ENCODE data around the gene CCDC107. TPM values are rescaled to one million over a fixed set of nuclear protein-coding genes. Genes with fewer than 3 reads are reported as not detected.

The CCDC107 gene
- total RNA-seq, 2 experiments from 2014 or later = 11.4 to 20.3 TPM

GRCh38 chr9:35682051-35682450, 24.0 kb downstream of the CCDC107 start:
- peaks cover 41% of the 10 kb centered on the region for H3K4me1 ChIP-seq (ENCODE audit: insufficient read depth, low read length, poor library complexity, severe bottlenecking)
- H3K36me3 ChIP-seq (ENCODE audit: insufficient read depth, low read length) = no peaks in the 10 kb centered on the region
- no peaks in the 10 kb centered on the region for H3K9me2 ChIP-seq (ENCODE audit: insufficient read depth, low read length)
- H3K27ac ChIP-seq (ENCODE audit: low read depth, low read length, poor library complexity, severe bottlenecking) = no peak overlapping the region
- H4K20me1 ChIP-seq (ENCODE audit: insufficient read depth, low read length) = no peaks in the 10 kb centered on the region
- H3K4me3 ChIP-seq (ENCODE audit: low read depth, low read length, poor library complexity, severe bottlenecking) = no peak overlapping the region
- CTCF ChIA-PET (ENCODE audit: unreplicated experiment) = no interaction called here
- BruUV-seq (replicated peaks) = no TSS peak
- TF ChIP-seq CTCF (conservative IDR thresholded peaks at IDR 0.05; ENCODE audit: low read length) (no peak), EZH2phosphoT487 (IDR thresholded peaks at IDR 0.05; ENCODE audit: borderline replicate concordance, low read depth, low read length) (no peak)
- no peak overlapping the region for H3K4me2 ChIP-seq (ENCODE audit: low read length)
- no peaks in the 10 kb centered on the region for H3K9me3 ChIP-seq (ENCODE audit: low read length)
- no peak for DNase-seq (ENCODE audit: low spot score)
- H2AFZ ChIP-seq (ENCODE audit: low read length) = no peak overlapping the region
- POLR2A ChIA-PET = no interaction called here
- intact Hi-C loops (cut with micrococcal nuclease; ENCODE audit: unreplicated experiment) = no loop called here
- no peaks in the 10 kb centered on the region for H3K79me2 ChIP-seq (ENCODE audit: insufficient read depth, low read depth, low read length)

- no TSS peak for BruUV-seq (replicated peaks)
Measured at GRCh38 chr9:35682520-35683315, 24.6 kb downstream of the CCDC107 start.

More at GRCh38 chr9:35682520-35683315, 24.6 kb downstream of the CCDC107 start:
- Histone ChIP-seq H3K79me2 (ENCODE audit: insufficient read depth, low read depth, low read length) (no peaks in the 10 kb centered on the region), H3K4me2 (ENCODE audit: low read length) (no peak overlapping the region), H3K4me1 (ENCODE audit: insufficient read depth, low read length, poor library complexity, severe bottlenecking) (peaks cover 48% of the 10 kb centered on the region), H4K20me1 (ENCODE audit: insufficient read depth, low read length) (no peaks in the 10 kb centered on the region), H3K36me3 (ENCODE audit: insufficient read depth, low read length) (no peaks in the 10 kb centered on the region), H3K9me3 (ENCODE audit: low read length) (no peaks in the 10 kb centered on the region), H3K27ac (ENCODE audit: low read depth, low read length, poor library complexity, severe bottlenecking) (no peak overlapping the region), H3K4me3 (ENCODE audit: low read depth, low read length, poor library complexity, severe bottlenecking) (no peak overlapping the region), H2AFZ (ENCODE audit: low read length) (no peak overlapping the region), H3K9me2 (ENCODE audit: insufficient read depth, low read length) (no peaks in the 10 kb centered on the region)
- TF ChIP-seq CTCF (conservative IDR thresholded peaks at IDR 0.05; ENCODE audit: low read length) = no peak
- no peak for DNase-seq (ENCODE audit: low spot score)
- intact Hi-C loops (cut with micrococcal nuclease; ENCODE audit: unreplicated experiment) = no loop called here
- ChIA-PET POLR2A (interaction anchor here (0.7 to 1.6 kb wide), 6 partner anchors 12 to 63 kb away, joined by 3 to 4 read pairs (median 4); partner anchors contain the start of gene ARHGEF39), CTCF (ENCODE audit: unreplicated experiment) (no interaction called here)

All from OCI-LY7 (cell line).